ENCODE data around the gene ARGLU1. TPM values are rescaled to one million over a fixed set of nuclear protein-coding genes. Genes with fewer than 3 reads are reported as not detected.

Gene ARGLU1
- total and polyA plus RNA-seq, 7 donors, result 23.2 to 43.5 (median 23.9) TPM

DNA sequence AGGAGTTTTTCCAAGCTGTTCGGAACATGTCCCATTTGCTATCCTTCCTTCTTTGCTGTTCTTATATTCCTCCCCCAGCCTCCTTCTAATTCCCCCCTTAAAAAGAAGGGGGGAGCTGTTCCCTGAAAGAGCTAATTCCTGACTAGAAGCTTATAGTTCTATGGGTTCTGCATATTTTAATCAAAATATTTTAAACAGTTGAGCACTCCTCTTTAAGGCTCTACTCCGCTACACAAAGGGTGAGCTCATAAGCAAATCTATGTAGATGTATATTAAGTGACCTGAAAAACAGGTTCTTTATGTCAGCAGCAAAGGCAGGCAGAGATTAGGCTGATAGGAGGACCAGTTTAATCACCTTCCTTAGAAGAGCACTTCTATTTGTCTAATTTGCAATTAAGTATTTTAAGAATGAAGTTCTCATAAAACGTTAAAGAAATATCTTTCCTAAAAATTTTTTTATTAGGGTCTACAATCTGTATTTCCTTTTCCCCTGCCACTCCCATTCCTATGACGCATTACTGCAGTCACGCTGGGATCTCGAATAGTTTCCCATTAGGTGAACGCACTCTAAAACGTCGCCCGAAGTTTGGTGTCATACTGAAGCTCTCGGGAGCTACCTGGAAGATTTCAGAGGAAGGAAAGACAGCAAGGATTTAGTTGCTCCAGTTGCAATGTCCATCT, 37.6 kb downstream of the ARGLU1 start:
- Histone ChIP-seq H3K4me3 (peak overlapping the region; percentile 75), H3K9me3 (no peaks in the 10 kb centered on the region), H3K4me1 (peaks cover 3% of the 10 kb centered on the region), H3K27me3 (ENCODE audit: insufficient read depth in 3 of 3, low read length in 2 of 3) (no peaks in the 10 kb centered on the region), H3K36me3 (ENCODE audit: insufficient read depth in 1 of 2, low read depth in 1 of 2) (no peaks in the 10 kb centered on the region), H3K27ac (no peak overlapping the region)
- no peak for ATAC-seq
- intact Hi-C loops (cut with DNase I), result loop anchor here (5.0 to 10.0 kb wide), 5 partner anchors 387 to 1958 kb away; no protein-coding TSS in a partner anchor
- 74 to 90% (median 80%) methylated on average over 11 of the region's 11 CpGs for WGBS, 3 donors
- DNase-seq, result no peak
- TF ChIP-seq, protein P1, sequence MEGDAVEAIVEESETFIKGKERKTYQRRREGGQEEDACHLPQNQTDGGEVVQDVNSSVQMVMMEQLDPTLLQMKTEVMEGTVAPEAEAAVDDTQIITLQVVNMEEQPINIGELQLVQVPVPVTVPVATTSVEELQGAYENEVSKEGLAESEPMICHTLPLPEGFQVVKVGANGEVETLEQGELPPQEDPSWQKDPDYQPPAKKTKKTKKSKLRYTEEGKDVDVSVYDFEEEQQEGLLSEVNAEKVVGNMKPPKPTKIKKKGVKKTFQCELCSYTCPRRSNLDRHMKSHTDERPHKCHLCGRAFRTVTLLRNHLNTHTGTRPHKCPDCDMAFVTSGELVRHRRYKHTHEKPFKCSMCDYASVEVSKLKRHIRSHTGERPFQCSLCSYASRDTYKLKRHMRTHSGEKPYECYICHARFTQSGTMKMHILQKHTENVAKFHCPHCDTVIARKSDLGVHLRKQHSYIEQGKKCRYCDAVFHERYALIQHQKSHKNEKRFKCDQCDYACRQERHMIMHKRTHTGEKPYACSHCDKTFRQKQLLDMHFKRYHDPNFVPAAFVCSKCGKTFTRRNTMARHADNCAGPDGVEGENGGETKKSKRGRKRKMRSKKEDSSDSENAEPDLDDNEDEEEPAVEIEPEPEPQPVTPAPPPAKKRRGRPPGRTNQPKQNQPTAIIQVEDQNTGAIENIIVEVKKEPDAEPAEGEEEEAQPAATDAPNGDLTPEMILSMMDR (IDR thresholded peaks at IDR 0.05), result no peak

DNA sequence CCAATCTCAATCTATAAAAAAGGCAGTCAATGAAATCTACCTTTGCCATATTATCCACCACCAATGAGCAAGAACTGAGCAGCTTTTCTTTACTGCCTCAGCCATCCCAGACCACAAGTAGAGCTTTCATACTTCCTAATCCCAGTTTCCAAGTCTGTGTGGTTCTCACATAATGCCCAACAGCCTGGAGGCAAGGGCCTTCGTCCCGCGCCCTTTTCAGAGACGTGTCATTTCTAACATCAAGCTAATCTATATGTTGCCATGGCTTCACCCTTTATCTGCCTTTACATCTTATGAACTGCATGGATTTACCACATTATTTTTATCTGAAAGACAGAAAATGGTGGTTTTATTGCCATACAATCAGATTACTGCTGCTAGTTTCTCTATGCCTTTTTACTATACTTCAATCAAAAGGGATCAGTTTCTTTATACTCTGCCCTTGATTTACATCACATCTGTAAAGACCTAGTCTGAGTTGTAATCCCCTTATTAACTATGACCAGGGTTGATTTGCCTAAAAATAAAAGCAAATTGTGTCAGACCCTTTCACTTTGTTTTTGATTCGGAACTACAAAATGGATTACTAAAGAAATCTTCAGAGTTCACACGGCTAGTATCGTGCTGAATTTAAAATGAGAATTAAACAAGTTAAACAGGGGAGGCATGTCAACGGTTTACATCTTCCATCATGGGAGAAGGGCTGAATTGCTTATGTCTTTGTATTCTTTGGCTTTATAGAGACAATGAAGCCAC, 38.3 kb downstream of the ARGLU1 start:
- ATAC-seq, result no peak
- H3K9me3 ChIP-seq, result no peaks in the 10 kb centered on the region
- H3K27me3 ChIP-seq (ENCODE audit: insufficient read depth in 3 of 3, low read length in 2 of 3), result no peaks in the 10 kb centered on the region
- 82 to 86% (median 83%) methylated on average over 8 of the region's 8 CpGs for WGBS, 3 donors
- TF ChIP-seq, protein P1 (IDR thresholded peaks at IDR 0.05), result no peak
- DNase-seq, result no peak
- H3K27ac ChIP-seq, result no peak overlapping the region
- H3K36me3 ChIP-seq (ENCODE audit: insufficient read depth in 1 of 2, low read depth in 1 of 2), result no peaks in the 10 kb centered on the region
- H3K4me3 ChIP-seq, result peak overlapping the region; percentile 14
- intact Hi-C loops (cut with DNase I), result loop anchor here (5.0 to 10.0 kb wide), 5 partner anchors 388 to 1957 kb away; no protein-coding TSS in a partner anchor
- peaks cover 3% of the 10 kb centered on the region for H3K4me1 ChIP-seq

DNA sequence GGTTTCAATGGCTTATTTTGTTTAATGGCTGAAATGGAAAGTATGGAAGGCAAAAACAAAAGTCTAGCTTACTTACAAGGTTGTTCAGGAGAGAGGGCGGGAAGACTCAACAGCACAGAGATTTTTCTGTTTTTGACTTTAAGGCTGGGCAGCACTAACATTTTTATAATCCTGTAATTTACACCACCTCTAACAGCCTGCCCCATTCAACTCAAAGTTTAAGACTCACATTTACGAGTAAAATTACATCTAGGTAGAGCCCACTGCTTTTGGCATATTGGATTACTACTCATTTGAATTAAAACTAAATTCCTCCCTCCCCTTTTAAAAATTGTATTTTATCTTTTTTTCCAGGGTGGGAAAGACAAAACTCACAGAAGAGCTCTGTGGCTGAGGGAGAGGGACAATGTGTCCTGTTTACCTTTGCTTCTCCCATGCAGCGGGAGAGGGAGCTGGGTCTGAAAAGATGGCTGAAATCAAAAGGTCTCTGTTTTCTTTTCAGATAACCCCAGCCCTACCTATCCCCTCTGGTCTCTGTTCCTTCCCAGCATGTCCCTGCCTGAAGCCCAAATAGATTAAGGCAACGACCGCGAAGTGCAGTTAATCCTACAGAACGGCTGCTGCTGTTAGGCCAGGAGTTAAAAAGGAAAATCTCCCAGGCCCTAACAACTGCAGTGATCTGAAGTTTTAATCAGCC, 39.1 kb downstream of the ARGLU1 start:
- peaks cover 3% of the 10 kb centered on the region for H3K4me1 ChIP-seq
- intact Hi-C loops (cut with DNase I), result no loop called here
- H3K9me3 ChIP-seq, result no peaks in the 10 kb centered on the region
- no peak for DNase-seq
- H3K27ac ChIP-seq, result no peak overlapping the region
- WGBS, 3 donors, result 66 to 86% (median 80%) methylated on average over 7 of the region's 7 CpGs
- no peaks in the 10 kb centered on the region for H3K27me3 ChIP-seq (ENCODE audit: insufficient read depth in 3 of 3, low read length in 2 of 3)
- TF ChIP-seq, protein P1 (IDR thresholded peaks at IDR 0.05), result no peak
- no peak for ATAC-seq
- H3K36me3 ChIP-seq (ENCODE audit: insufficient read depth in 1 of 2, low read depth in 1 of 2), result no peaks in the 10 kb centered on the region
- H3K4me3 ChIP-seq, result peak overlapping the region; percentile 14

DNA sequence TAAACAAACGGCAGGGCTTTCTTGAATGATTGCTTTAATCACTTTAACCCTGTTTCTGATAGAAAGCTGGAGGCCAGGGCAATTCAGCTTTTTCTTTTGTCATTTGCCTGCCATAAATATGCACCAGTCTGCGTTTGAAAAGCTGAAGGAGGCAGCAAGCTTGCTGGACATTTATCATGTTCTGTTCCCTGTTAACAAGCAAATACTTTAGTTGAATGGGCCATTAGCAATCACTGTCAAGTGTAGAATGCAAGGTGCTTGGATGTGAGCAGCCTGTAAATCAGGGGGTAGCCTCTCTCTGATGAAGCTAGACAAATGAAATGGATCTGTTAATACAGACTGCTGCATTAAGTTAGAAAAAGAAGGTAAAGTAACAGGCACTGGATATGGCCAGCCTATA, 40.1 kb downstream of the ARGLU1 start:
- intact Hi-C loops (cut with DNase I), result no loop called here
- DNase-seq, result no peak
- no peak overlapping the region for H3K4me3 ChIP-seq

More for the DNA sequence above, 40.1 kb downstream of the ARGLU1 start:
- Histone ChIP-seq H3K4me1 (peaks cover 3% of the 10 kb centered on the region), H3K27me3 (ENCODE audit: insufficient read depth in 3 of 3, low read length in 2 of 3) (no peaks in the 10 kb centered on the region), H3K36me3 (ENCODE audit: insufficient read depth in 1 of 2, low read depth in 1 of 2) (no peaks in the 10 kb centered on the region), H3K27ac (no peak overlapping the region), H3K9me3 (no peaks in the 10 kb centered on the region)
- TF ChIP-seq, protein P1 (IDR thresholded peaks at IDR 0.05), result no peak
- 59 to 76% (median 69%) methylated on average over 2 of the region's 2 CpGs for WGBS, 3 donors
- ATAC-seq, result no peak

All from psoas muscle (tissue), 8 donors.